Fibroblast of pulmonary artery (primary cell): ENCODE measurements around the gene RBM39.
"Not testable (repeated sequence)": the region's sequence is repeated elsewhere in the genome, so short reads cannot be mapped to it uniquely, and the experiment has no call there.

ENCODE experiments used
- DNase-seq: peaks from one replicate; pipeline ENCODE4 v3.0.0-alpha.2; 2010; ENCODE audit warnings: low read depth
- H3K4me3 ChIP-seq: replicated peaks from 2 replicates; pipeline ENCODE4 v1.5.1; 2011; ENCODE audit warnings: low read depth, mild to moderate bottlenecking, control low read depth, low read length, moderate library complexity
- CTCF ChIP-seq: IDR thresholded peaks from 2 replicates; pipeline ENCODE4 v1.5.1; 2011; ENCODE audit warnings: mild to moderate bottlenecking, control low read depth, low read length, inconsistent platforms; ENCODE audit errors: missing control alignments

RBM39 gene

GRCh38 chr20:35708502-35708901, 33.6 kb downstream of the RBM39 start:
- H3K4me3 ChIP-seq = no peak overlapping the region
- TF ChIP-seq CTCF = no peak
- no peak for DNase-seq

- DNase-seq, H3K4me3 ChIP-seq: not testable (repeated sequence)
Measured at GRCh38 chr20:35706591-35707529, 35.2 kb downstream of the RBM39 start.

- H3K4me3 ChIP-seq, DNase-seq: not testable (repeated sequence)
Measured at GRCh38 chr20:35705894-35706293, 36.2 kb downstream of the RBM39 start.

- no peak for DNase-seq
- TF ChIP-seq CTCF = no peak
- H3K4me3 ChIP-seq = no peak overlapping the region
Measured at GRCh38 chr20:35704514-35705261, 37.4 kb downstream of the RBM39 start.

- no peak overlapping the region for H3K4me3 ChIP-seq
- TF ChIP-seq CTCF = no peak
- DNase-seq = no peak
Measured at GRCh38 chr20:35702824-35703695, 39.0 kb downstream of the RBM39 start.

GRCh38 chr20:35702051-35702823, 39.8 kb downstream of the RBM39 start:
- H3K4me3 ChIP-seq = no peak overlapping the region

More at GRCh38 chr20:35702051-35702823, 39.8 kb downstream of the RBM39 start:
- DNase-seq = no peak
- no peak for TF ChIP-seq CTCF
